ENCODE data around the gene EQTN.
A peak's percentile ranks its signal among the peaks of the same experiment; 100 is the strongest.

EQTN gene

GRCh38 chr9:27282269-27282668 is 14.7 kb downstream of the EQTN start:
- TF ChIP-seq CTCF (IDR thresholded peaks at IDR 0.05; ENCODE audit: low read depth, low read length): no peak
- DNase-seq (ENCODE audit: low read depth in 2 of 2): no peak

GRCh38 chr9:27280860-27281259 is 16.1 kb downstream of the EQTN start:
- no peak overlapping the region for H3K4me3 ChIP-seq (replicated peaks in 1 of 2; ENCODE audit: low read depth in 2 of 2, low read length in 2 of 2)
- no peak for TF ChIP-seq CTCF (IDR thresholded peaks at IDR 0.05; ENCODE audit: low read depth, low read length)
- peak in 1 of 2 donors; percentile 3 for DNase-seq (ENCODE audit: low read depth in 2 of 2)

More at GRCh38 chr9:27282269-27282668, 14.7 kb downstream of the EQTN start:
- H3K4me3 ChIP-seq (replicated peaks in 1 of 2; ENCODE audit: low read depth in 2 of 2, low read length in 2 of 2): no peak overlapping the region

- no peak overlapping the region for H3K4me3 ChIP-seq (replicated peaks in 1 of 2; ENCODE audit: low read depth in 2 of 2, low read length in 2 of 2)
- no peak for DNase-seq (ENCODE audit: low read depth in 2 of 2)
- no peak for TF ChIP-seq CTCF (IDR thresholded peaks at IDR 0.05; ENCODE audit: low read depth, low read length)
Measured at GRCh38 chr9:27280249-27280648, 16.7 kb downstream of the EQTN start.

GRCh38 chr9:27279611-27280010 is 17.3 kb downstream of the EQTN start:
- no peak for DNase-seq (ENCODE audit: low read depth in 2 of 2)
- H3K4me3 ChIP-seq (replicated peaks in 1 of 2; ENCODE audit: low read depth in 2 of 2, low read length in 2 of 2): no peak overlapping the region
- no peak for TF ChIP-seq CTCF (IDR thresholded peaks at IDR 0.05; ENCODE audit: low read depth, low read length)

GRCh38 chr9:27278374-27278773 is 18.6 kb downstream of the EQTN start:
- TF ChIP-seq CTCF (IDR thresholded peaks at IDR 0.05; ENCODE audit: low read depth, low read length): no peak
- no peak overlapping the region for H3K4me3 ChIP-seq (replicated peaks in 1 of 2; ENCODE audit: low read depth in 2 of 2, low read length in 2 of 2)
- DNase-seq (ENCODE audit: low read depth in 2 of 2): peak; percentile 7 to 33

GRCh38 chr9:27276193-27277030 is 20.5 kb downstream of the EQTN start:
- TF ChIP-seq CTCF (IDR thresholded peaks at IDR 0.05; ENCODE audit: low read depth, low read length): peak; percentile 63
- peak; percentile 74 to 81 for DNase-seq (ENCODE audit: low read depth in 2 of 2)
- peak overlapping the region in 1 of 2 donors; percentile 0 for H3K4me3 ChIP-seq (replicated peaks in 1 of 2; ENCODE audit: low read depth in 2 of 2, low read length in 2 of 2)
